Activated CD8-positive, alpha-beta memory T cell treated with anti-CD3 and anti-CD28 coated beads for 36 hours (primary cell): ENCODE data around the gene SIX5. TPM values are rescaled to one million over a fixed set of nuclear protein-coding genes. Genes with fewer than 3 reads are reported as not detected.
"Not testable (repeated sequence)": the region's sequence is repeated elsewhere in the genome, so short reads cannot be mapped to it uniquely, and the experiment has no call there.

Source experiments
- CTCF ChIA-PET: fragments of 350-600 bp; sonication (Branson Sonifier 250); formaldehyde crosslinking; loops from one replicate; lab custom pipeline; 2021; ENCODE audit warnings: antibody characterized with exemption; lab: Charles Lee
- POLR2A ChIA-PET: fragments of 350-600 bp; sonication (Branson Sonifier 250); formaldehyde crosslinking; loops from one replicate; lab custom pipeline; 2021; ENCODE audit warnings: antibody characterized with exemption; lab: Charles Lee
- total RNA-seq, 2 experiments: library from RNA; stranded (reverse); gene quantifications; one replicate each; pipeline ENCODE4 v1.2.3, GENCODE V29; 2021

Gene SIX5
- total RNA-seq, 2 experiments from 2014 or later: 2.0 to 2.5 TPM

DNA sequence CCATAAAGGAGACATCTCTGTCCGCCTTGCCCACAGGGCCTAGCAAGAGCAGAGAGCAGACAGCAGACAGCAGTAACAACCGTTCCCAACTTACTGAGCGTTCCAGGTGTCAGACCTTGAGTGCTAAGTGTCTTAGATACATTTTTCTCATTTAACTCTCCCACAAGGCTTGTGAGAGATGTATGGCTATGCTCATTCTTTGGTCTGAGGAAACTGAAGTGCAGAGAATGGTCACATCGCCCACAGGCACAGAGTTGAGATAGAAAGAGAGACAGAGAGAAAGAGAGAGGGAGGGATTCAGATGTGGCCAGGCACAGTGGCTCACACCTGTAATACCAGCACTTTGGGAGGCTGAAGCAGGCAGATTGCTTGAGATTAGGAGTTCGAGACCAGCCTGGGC, 21.5 kb downstream of the SIX5 start:
- CTCF ChIA-PET: interaction anchor here (1.8 kb wide), 1 partner anchor 23 kb away, joined by 4 read pairs; no protein-coding TSS in a partner anchor
- POLR2A ChIA-PET: no interaction called here

DNA sequence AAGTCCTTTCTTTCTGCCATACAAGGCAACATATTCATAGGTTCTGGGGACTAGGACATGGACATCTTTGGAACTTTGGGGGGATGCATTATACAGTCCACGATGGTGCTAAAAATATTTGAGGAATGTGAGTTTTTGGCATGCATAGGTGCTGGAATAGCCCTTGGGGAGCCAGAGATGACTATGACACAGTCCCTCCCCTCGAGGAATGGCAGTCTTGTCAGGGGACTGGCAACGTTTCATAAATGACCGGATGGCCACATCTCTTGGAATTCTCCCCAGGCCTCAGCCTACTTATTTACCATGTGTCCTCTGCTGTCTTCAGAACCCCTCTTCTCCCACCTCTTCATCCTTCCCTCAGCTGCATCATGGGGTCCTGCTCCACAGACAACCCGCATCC, 22.2 kb downstream of the SIX5 start:
- CTCF ChIA-PET: no interaction called here
- POLR2A ChIA-PET: no interaction called here

- ChIA-PET POLR2A (no interaction called here), CTCF (interaction anchor here (1.3 to 1.6 kb wide), 2 partner anchors 9 to 310 kb away, joined by 3 to 4 read pairs; no protein-coding TSS in a partner anchor)
These were observed 23.4 kb downstream of the SIX5 start for GRCh38 chr19:45745606-45746005.

DNA sequence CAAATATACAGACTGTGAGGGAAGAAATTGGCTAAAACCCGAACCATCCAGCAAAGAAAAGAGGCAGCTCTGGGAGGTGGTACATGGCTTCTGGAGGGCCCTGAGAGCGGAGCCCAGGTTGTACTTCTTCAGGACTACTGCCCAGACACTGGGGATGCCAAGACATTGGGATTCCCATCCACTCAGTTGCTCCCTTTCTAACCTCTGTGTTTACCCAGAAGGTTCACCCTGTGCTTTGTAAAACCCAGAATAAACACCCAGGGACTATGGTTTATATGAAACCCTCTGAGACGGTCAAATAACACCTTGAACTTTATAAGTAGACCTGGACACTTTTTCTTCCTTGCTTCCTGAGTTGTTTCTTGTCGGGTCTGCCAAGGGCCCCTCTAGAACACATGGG, 26.1 kb downstream of the SIX5 start:
- CTCF ChIA-PET: no interaction called here
- POLR2A ChIA-PET: interaction anchor here (0.8 kb wide), 1 partner anchor 26 kb away, joined by 3 read pairs; the partner anchor contains the start of gene SIX5

GRCh38 chr19:45739498-45740439, 29.3 kb downstream of the SIX5 start:
- POLR2A ChIA-PET: no interaction called here

GRCh38 chr19:45733160-45733810, 35.8 kb downstream of the SIX5 start, which contains the start of gene MEIOSIN:
Gene MEIOSIN (plus strand): TSS chr19:45733439. CDS start chr19:45735377, 1,938 bp downstream.
- ChIA-PET CTCF (interaction anchor here (1.0 to 4.5 kb wide), 2 partner anchors 22 to 36 kb away, joined by 4 to 19 read pairs; partner anchors contain the start of gene SIX5), POLR2A (no interaction called here)

More at GRCh38 chr19:45739498-45740439, 29.3 kb downstream of the SIX5 start:
- CTCF ChIA-PET: interaction anchor here (1.1 kb wide), 1 partner anchor 30 kb away, joined by 3 read pairs; no protein-coding TSS in a partner anchor

- ChIA-PET CTCF (interaction anchor here (0.6 to 4.5 kb wide), 9 partner anchors 13 to 178 kb away, joined by 3 to 19 read pairs (median 5); partner anchors contain the start of genes QPCTL and SIX5), POLR2A (interaction anchor here (0.6 to 2.4 kb wide), 9 partner anchors 10 to 311 kb away, joined by 3 to 17 read pairs (median 5); partner anchors contain the start of genes QPCTL, SIX5 and SNRPD2)
These were observed 38.4 kb downstream of the SIX5 start, which contains the start of gene FBXO46 for GRCh38 chr19:45730368-45731288. Gene FBXO46 (minus strand): TSS chr19:45730896. CDS start chr19:45713495, 17,401 bp downstream.

DNA sequence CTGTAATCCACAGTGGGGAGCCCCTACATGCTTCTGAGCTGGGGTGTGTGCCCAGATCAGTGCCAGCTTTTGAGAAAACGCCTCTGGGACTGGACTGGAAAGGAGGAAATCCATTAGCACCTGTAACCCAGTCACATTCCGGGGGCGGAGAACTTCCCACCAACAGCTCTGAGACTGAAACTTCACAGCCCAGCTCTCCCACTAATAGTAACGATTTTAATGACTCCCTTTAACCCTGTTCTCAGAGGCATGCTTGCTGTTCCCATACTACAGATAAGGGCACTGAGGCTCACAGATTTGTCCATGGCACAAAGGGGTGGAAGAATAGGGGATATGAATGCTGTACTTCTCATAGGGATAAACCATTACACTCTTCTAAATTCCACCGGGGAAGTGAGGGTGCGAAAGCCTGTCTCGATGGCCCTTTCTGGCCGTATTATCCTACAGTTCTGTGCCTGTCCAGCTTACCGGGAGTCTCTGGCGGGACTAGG, 39.2 kb downstream of the SIX5 start:
- ChIA-PET CTCF (interaction anchor here (1.3 to 4.5 kb wide), 5 partner anchors 13 to 87 kb away, joined by 5 to 19 read pairs (median 14); partner anchors contain the start of genes QPCTL and SIX5), POLR2A (interaction anchor here (0.6 to 2.4 kb wide), 6 partner anchors 10 to 39 kb away, joined by 3 to 17 read pairs (median 5); partner anchors contain the start of genes QPCTL, SIX5 and SNRPD2)

GRCh38 chr19:45728683-45729082, 40.4 kb downstream of the SIX5 start:
- CTCF ChIA-PET: interaction anchor here (2.5 to 4.5 kb wide), 2 partner anchors 11 to 40 kb away, joined by 17 to 19 read pairs; partner anchors contain the start of gene SIX5
- POLR2A ChIA-PET: not testable (repeated sequence)

DNA sequence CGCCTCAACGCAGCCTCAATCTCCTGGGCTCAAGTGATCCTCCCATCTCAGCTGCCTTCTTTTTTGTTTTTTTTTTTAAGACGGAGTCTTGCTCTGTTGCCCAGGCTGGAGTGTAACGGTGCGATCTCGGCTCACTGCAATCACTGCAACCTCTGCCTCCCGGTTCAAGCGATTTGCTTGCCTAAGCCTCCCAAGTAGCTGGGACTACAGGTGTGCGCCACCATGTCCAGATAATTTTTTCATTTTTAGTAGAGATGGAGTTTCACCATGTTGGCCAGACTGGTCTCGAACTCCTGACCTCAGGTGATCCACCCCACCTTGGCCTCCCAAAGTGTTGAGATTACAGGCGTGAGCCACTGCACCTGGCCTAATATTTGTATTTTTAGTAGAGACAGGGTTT, 49.0 kb downstream of the SIX5 start:
- POLR2A ChIA-PET: interaction anchor here (0.8 to 1.1 kb wide), 2 partner anchors 10 to 28 kb away, joined by 5 to 6 read pairs; partner anchors contain the start of genes FBXO46, QPCTL and SNRPD2
- CTCF ChIA-PET: interaction anchor here (1.2 to 1.6 kb wide), 2 partner anchors 49 to 79 kb away, joined by 3 to 10 read pairs; partner anchors contain the start of gene SIX5

- ChIA-PET POLR2A (interaction anchor here (0.6 to 2.7 kb wide), 7 partner anchors 12 to 828 kb away, joined by 3 to 17 read pairs (median 5); partner anchors contain the start of genes FBXO46, QPCTL, SIX5 and SNRPD2), CTCF (interaction anchor here (0.7 to 3.1 kb wide), 5 partner anchors 11 to 279 kb away, joined by 3 to 19 read pairs (median 7); partner anchors contain the start of genes FBXO46, QPCTL and SIX5)
These were observed 50.9 kb downstream of the SIX5 start for GRCh38 chr19:45717983-45718650.

DNA sequence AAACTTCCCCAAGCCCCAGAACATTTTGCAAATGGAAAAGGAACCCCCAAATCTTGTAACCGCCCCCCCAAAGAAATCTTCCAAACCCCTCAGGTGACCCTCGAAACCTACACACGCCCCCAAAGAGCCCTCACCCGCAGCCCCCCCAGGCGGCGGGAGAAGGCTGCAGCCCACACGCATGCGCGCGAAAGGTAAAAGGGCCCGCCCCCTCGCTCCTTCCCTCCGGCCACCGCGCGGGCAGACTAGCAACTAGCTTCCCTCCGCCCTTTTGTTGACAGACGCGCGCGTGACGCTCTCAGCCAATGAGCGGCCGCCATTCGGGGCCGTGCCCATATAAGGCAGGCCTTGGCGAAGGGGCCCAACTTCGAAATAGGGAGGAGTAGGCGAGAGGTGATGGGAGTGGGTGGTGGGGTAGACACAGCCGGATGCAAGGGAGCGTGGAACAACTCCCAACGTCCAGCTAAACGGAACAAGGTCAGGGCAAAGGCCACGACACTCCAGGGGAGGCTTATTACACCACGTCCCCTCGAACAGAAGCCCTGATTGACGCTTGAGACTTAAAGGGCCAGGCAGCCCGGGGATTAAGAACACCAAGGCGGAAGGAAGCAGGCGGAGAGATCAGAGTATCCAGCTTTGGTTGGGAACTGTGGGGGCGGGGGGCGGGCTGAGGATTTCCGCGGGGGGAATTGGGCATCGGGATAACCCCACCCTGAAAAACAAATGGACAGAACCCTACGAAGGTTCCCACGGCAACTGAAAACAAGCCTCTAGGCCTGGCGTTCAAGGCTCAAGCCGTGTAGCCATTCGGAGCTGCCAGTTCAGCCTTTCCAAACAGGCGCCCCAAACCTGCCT, 51.7 kb downstream of the SIX5 start:
- POLR2A ChIA-PET: interaction anchor here (0.6 to 2.7 kb wide), 10 partner anchors 9 to 827 kb away, joined by 3 to 17 read pairs (median 5); partner anchors contain the start of genes FBXO46, QPCTL, SIX5 and SNRPD2

DNA sequence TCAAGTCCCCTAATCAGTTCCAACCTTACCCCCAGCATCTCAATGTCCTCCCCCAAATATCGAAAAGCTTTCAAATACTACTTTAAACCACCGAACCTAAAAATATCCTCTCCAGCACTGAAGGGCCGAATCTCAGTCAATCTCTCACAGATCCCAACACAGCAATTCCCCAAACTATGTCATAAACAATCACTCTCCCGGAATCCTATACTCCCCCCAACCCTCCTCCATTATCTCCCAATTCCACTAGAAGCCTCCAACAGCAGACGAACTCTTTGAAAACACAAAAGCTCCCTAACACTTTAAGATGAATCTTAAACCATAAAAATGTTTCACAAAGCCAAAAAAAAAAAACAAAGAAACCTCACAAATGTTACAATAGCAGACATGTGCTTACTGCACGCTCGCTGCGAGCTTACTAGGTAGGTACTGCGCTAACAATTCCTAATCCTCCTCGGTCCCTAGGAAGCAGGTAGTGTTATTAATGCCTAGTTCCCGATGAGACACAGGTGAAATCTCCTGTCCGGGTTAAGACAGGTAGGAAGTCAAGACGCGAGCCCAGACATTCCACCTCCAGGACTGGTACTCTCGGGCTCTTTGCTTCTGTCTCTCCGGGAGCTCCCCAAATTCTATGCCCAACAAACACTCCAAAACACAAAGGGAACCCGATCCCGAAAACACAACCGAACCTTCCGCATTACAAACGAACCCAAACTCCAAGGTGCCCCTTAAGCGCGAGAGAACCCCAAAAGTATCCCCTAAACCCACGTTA, 52.5 kb downstream of the SIX5 start:
- POLR2A ChIA-PET: interaction anchor here (0.6 to 2.7 kb wide), 8 partner anchors 9 to 250 kb away, joined by 3 to 17 read pairs (median 6); partner anchors contain the start of genes FBXO46, QPCTL, SIX5 and SNRPD2
- CTCF ChIA-PET: interaction anchor here (0.7 to 3.1 kb wide), 7 partner anchors 12 to 66 kb away, joined by 3 to 19 read pairs (median 7); partner anchors contain the start of genes DMPK, FBXO46, QPCTL and SIX5

More for the DNA sequence above, 51.7 kb downstream of the SIX5 start:
- CTCF ChIA-PET: interaction anchor here (0.5 to 3.1 kb wide), 9 partner anchors 10 to 278 kb away, joined by 3 to 19 read pairs (median 4); partner anchors contain the start of genes DMPK, FBXO46, QPCTL and SIX5

- POLR2A ChIA-PET: interaction anchor here (0.6 kb wide), 1 partner anchor 745 kb away, joined by 4 read pairs; no protein-coding TSS in a partner anchor
- CTCF ChIA-PET: interaction anchor here (0.7 to 1.4 kb wide), 5 partner anchors 10 to 276 kb away, joined by 3 to 7 read pairs (median 4); partner anchors contain the start of genes FBXO46 and QPCTL
These were observed 53.9 kb downstream of the SIX5 start for GRCh38 chr19:45715139-45715538.
